ENCODE data around the gene RESP18. TPM values are rescaled to one million over a fixed set of nuclear protein-coding genes. Genes with fewer than 3 reads are reported as not detected.

RESP18 gene
- total RNA-seq, 1 experiment from 2014 or later, result not detected

GRCh38 chr2:219281588-219281987 is 51.0 kb downstream of the RESP18 start:
- intact Hi-C loops (cut with micrococcal nuclease; ENCODE audit: unreplicated experiment), result no loop called here
- ATAC-seq, result no peak
- no peak overlapping the region for H3K4me3 ChIP-seq (ENCODE audit: low read depth in 2 of 2, low read length in 2 of 2)
- peaks cover 21% of the 10 kb centered on the region for H3K4me1 ChIP-seq (ENCODE audit: control insufficient read depth, insufficient read depth, low read length)
- CTCF ChIA-PET, result no interaction called here
- DNase-seq (ENCODE audit: low read depth, low spot score), result no peak
- no peaks in the 10 kb centered on the region; the same call in 1 of the 2 replicates for H3K36me3 ChIP-seq (ENCODE audit: control insufficient read depth, insufficient read depth, low read length)
- H3K27ac ChIP-seq (ENCODE audit: low read length), result no peak overlapping the region
- POLR2A ChIA-PET, result no interaction called here
- in situ Hi-C loops (cut with HindIII; ENCODE audit: low pct_unique_long_range_greater_than_20kb, low sequenced_read_pairs), result no loop called here
- no peaks in the 10 kb centered on the region for H3K27me3 ChIP-seq (ENCODE audit: control insufficient read depth, insufficient read depth, low read length)
- BruUV-seq (replicated peaks), result no TSS peak
- TF ChIP-seq, protein P1, sequence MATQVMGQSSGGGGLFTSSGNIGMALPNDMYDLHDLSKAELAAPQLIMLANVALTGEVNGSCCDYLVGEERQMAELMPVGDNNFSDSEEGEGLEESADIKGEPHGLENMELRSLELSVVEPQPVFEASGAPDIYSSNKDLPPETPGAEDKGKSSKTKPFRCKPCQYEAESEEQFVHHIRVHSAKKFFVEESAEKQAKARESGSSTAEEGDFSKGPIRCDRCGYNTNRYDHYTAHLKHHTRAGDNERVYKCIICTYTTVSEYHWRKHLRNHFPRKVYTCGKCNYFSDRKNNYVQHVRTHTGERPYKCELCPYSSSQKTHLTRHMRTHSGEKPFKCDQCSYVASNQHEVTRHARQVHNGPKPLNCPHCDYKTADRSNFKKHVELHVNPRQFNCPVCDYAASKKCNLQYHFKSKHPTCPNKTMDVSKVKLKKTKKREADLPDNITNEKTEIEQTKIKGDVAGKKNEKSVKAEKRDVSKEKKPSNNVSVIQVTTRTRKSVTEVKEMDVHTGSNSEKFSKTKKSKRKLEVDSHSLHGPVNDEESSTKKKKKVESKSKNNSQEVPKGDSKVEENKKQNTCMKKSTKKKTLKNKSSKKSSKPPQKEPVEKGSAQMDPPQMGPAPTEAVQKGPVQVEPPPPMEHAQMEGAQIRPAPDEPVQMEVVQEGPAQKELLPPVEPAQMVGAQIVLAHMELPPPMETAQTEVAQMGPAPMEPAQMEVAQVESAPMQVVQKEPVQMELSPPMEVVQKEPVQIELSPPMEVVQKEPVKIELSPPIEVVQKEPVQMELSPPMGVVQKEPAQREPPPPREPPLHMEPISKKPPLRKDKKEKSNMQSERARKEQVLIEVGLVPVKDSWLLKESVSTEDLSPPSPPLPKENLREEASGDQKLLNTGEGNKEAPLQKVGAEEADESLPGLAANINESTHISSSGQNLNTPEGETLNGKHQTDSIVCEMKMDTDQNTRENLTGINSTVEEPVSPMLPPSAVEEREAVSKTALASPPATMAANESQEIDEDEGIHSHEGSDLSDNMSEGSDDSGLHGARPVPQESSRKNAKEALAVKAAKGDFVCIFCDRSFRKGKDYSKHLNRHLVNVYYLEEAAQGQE (IDR thresholded peaks at IDR 0.05; ENCODE audit: insufficient read depth in 1 of 2, low read depth in 2 of 2, low read length in 1 of 2), result no peak
- TF ChIP-seq, protein P2, sequence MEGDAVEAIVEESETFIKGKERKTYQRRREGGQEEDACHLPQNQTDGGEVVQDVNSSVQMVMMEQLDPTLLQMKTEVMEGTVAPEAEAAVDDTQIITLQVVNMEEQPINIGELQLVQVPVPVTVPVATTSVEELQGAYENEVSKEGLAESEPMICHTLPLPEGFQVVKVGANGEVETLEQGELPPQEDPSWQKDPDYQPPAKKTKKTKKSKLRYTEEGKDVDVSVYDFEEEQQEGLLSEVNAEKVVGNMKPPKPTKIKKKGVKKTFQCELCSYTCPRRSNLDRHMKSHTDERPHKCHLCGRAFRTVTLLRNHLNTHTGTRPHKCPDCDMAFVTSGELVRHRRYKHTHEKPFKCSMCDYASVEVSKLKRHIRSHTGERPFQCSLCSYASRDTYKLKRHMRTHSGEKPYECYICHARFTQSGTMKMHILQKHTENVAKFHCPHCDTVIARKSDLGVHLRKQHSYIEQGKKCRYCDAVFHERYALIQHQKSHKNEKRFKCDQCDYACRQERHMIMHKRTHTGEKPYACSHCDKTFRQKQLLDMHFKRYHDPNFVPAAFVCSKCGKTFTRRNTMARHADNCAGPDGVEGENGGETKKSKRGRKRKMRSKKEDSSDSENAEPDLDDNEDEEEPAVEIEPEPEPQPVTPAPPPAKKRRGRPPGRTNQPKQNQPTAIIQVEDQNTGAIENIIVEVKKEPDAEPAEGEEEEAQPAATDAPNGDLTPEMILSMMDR (IDR thresholded peaks at IDR 0.05), result no peak
- no peak for TF ChIP-seq SIN3A (IDR thresholded peaks at IDR 0.05; ENCODE audit: borderline replicate concordance, insufficient read depth, low read depth, low read length)
- no peak for TF ChIP-seq POLR2AphosphoS5 (IDR thresholded peaks at IDR 0.05; ENCODE audit: low read depth, low read length)
- TF ChIP-seq TCF7L2 (IDR thresholded peaks at IDR 0.05; ENCODE audit: low read depth, low read length), result no peak
- H3K9me3 ChIP-seq (ENCODE audit: control insufficient read depth, insufficient read depth, low read depth, low read length), result no peaks in the 10 kb centered on the region

DNA sequence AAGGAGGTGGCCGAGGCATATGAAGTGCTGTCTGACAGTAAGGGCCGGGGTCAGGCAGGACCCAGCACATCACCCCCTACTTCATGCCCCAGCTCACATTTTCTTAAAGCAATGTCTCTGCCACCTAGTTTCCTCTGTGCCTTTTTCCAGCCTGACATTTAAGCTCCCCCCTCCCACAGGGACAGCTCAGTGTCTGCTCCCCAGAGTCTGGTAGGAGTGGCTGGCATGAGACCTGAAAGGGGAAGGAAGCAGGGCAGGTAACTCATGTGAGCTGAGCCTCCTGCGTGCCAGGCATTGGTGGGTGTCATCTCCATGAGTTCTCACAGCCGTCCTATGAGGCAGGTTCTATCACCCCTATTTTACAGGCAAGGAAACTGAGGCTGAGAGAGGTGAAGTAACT is 51.9 kb downstream of the RESP18 start:
- intact Hi-C loops (cut with micrococcal nuclease; ENCODE audit: unreplicated experiment), result no loop called here
- no peak overlapping the region for H3K27ac ChIP-seq (ENCODE audit: low read length)

More for the DNA sequence above, 51.9 kb downstream of the RESP18 start:
- H3K9me3 ChIP-seq (ENCODE audit: control insufficient read depth, insufficient read depth, low read depth, low read length), result no peaks in the 10 kb centered on the region
- no peak overlapping the region for H3K4me3 ChIP-seq (ENCODE audit: low read depth in 2 of 2, low read length in 2 of 2)
- no TSS peak for BruUV-seq (replicated peaks)
- ATAC-seq (no peak), DNase-seq (ENCODE audit: low read depth, low spot score) (no peak)
- H3K4me1 ChIP-seq (ENCODE audit: control insufficient read depth, insufficient read depth, low read length), result peaks cover 21% of the 10 kb centered on the region
- H3K36me3 ChIP-seq (ENCODE audit: control insufficient read depth, insufficient read depth, low read length), result no peaks in the 10 kb centered on the region; the same call in 1 of the 2 replicates
- CTCF ChIA-PET, result no interaction called here
- H3K27me3 ChIP-seq (ENCODE audit: control insufficient read depth, insufficient read depth, low read length), result no peaks in the 10 kb centered on the region
- POLR2A ChIA-PET, result no interaction called here
- in situ Hi-C loops (cut with HindIII; ENCODE audit: low pct_unique_long_range_greater_than_20kb, low sequenced_read_pairs), result no loop called here
- TF ChIP-seq, protein P1 (IDR thresholded peaks at IDR 0.05; ENCODE audit: insufficient read depth in 1 of 2, low read depth in 2 of 2, low read length in 1 of 2), result no peak
- no peak for TF ChIP-seq POLR2AphosphoS5 (IDR thresholded peaks at IDR 0.05; ENCODE audit: low read depth, low read length)
